Upper lobe of right lung (tissue), 1 donor: ENCODE results near the gene KBTBD12. TPM values are rescaled to one million over a fixed set of nuclear protein-coding genes. Genes with fewer than 3 reads are reported as not detected.

Experiments
- ATAC-seq: fragments of 200-7000 bp; cut with Tn5 transposase; one replicate; pipeline ENCODE4 v1.9.1; 2020; ENCODE audit warnings: mild to moderate bottlenecking, moderate library complexity
- DNase-seq: peaks from one replicate; pipeline ENCODE4 v3.0.0-alpha.2; 2020
- H3K27ac ChIP-seq: fragments of 200-600 bp; one replicate; pipeline ENCODE4 v1.8.0; 2022
- H3K27me3 ChIP-seq: fragments of 200-600 bp; one replicate; pipeline ENCODE4 v1.8.0; 2022; ENCODE audit warnings: mild to moderate bottlenecking
- H3K36me3 ChIP-seq: fragments of 200-600 bp; one replicate; pipeline ENCODE4 v1.8.0; 2022
- H3K4me1 ChIP-seq: fragments of 200-600 bp; one replicate; pipeline ENCODE4 v1.8.0; 2022
- H3K4me3 ChIP-seq: fragments of 200-600 bp; one replicate; pipeline ENCODE4 v1.8.0; 2022; ENCODE audit warnings: mild to moderate bottlenecking
- H3K9me3 ChIP-seq: fragments of 200-600 bp; one replicate; pipeline ENCODE4 v1.8.0; 2022
- CTCF ChIP-seq: fragments of 200-600 bp; IDR thresholded peaks from one replicate; pipeline ENCODE4 v1.8.0; 2022; ENCODE audit warnings: antibody characterized with exemption
- intact Hi-C: fragments of 100-400 bp; cut with DNase I; formaldehyde crosslinking; loops from one replicate; pipeline ENCODE4 v1.11.0; 2022
- total RNA-seq: library from RNA; stranded (reverse); fragmentation: NEBNext Ultra II Directional; extraction: Animal tissue kit (Norgen Biotek cat#: 25700); gene quantifications from one replicate; pipeline ENCODE4 v1.2.1, GENCODE V29; 2021
- donor health status: DM: no; HTN: yes; CAD: no; lungs with severe emphysema.

KBTBD12 gene
- total RNA-seq, 1 donor from 2014 or later, result 1.3 TPM

- Histone ChIP-seq H3K27me3 (no peaks in the 10 kb centered on the region), H3K9me3 (no peaks in the 10 kb centered on the region), H3K27ac (no peak overlapping the region), H3K36me3 (no peaks in the 10 kb centered on the region), H3K4me1 (no peaks in the 10 kb centered on the region), H3K4me3 (no peak overlapping the region)
- DNase-seq, result no peak
- intact Hi-C loops, result no loop called here
- ATAC-seq, result no peak
- TF ChIP-seq CTCF, result no peak
Measured at GRCh38 chr3:127959041-127959440, 44.0 kb downstream of the KBTBD12 start.

DNA sequence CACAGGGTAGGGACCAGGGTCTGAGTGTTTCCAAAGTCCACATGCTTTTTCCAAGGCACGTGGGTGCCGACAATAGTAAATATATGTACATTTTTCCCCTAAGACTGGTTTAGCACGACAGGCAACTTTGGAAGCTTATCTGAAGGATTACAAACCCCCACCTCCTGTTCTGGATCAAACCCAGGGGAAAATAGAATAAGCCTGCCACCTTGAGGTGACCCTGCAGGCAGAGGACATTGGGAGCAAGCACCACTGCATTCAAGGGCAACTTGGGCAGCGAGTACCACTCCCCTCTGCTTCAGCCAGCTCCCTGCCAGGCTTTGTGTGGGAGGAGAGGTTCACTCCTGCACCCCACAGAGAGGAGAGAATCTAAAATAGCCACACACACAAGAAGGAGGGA lies 44.8 kb downstream of the KBTBD12 start:
- peak; percentile 74 for ATAC-seq

GRCh38 chr3:127960421-127960965 lies 45.5 kb downstream of the KBTBD12 start:
- Histone ChIP-seq H3K27ac (no peak overlapping the region), H3K4me1 (no peaks in the 10 kb centered on the region), H3K4me3 (no peak overlapping the region), H3K36me3 (no peaks in the 10 kb centered on the region), H3K27me3 (no peaks in the 10 kb centered on the region), H3K9me3 (no peaks in the 10 kb centered on the region)
- intact Hi-C loops, result loop anchor here (10.0 kb wide), 1 partner anchor 296 kb away; no protein-coding TSS in a partner anchor
- ATAC-seq (no peak), DNase-seq (no peak)
- TF ChIP-seq CTCF, result no peak

More for the DNA sequence above, 44.8 kb downstream of the KBTBD12 start:
- intact Hi-C loops, result loop anchor here (10.0 kb wide), 1 partner anchor 295 kb away; no protein-coding TSS in a partner anchor
- DNase-seq, result no peak
- H3K9me3 ChIP-seq, result no peaks in the 10 kb centered on the region
- no peaks in the 10 kb centered on the region for H3K27me3 ChIP-seq
- TF ChIP-seq CTCF, result peak; percentile 46
- H3K4me3 ChIP-seq, result no peak overlapping the region
- H3K36me3 ChIP-seq, result no peaks in the 10 kb centered on the region
- no peak overlapping the region for H3K27ac ChIP-seq
- H3K4me1 ChIP-seq, result no peaks in the 10 kb centered on the region

GRCh38 chr3:127961124-127961523 lies 46.1 kb downstream of the KBTBD12 start:
- Histone ChIP-seq H3K4me1 (no peaks in the 10 kb centered on the region), H3K27me3 (no peaks in the 10 kb centered on the region), H3K9me3 (no peaks in the 10 kb centered on the region), H3K4me3 (no peak overlapping the region), H3K27ac (no peak overlapping the region), H3K36me3 (no peaks in the 10 kb centered on the region)
- ATAC-seq (no peak), DNase-seq (no peak)
- no peak for TF ChIP-seq CTCF
- intact Hi-C loops, result loop anchor here (10.0 kb wide), 1 partner anchor 296 kb away; no protein-coding TSS in a partner anchor

DNA sequence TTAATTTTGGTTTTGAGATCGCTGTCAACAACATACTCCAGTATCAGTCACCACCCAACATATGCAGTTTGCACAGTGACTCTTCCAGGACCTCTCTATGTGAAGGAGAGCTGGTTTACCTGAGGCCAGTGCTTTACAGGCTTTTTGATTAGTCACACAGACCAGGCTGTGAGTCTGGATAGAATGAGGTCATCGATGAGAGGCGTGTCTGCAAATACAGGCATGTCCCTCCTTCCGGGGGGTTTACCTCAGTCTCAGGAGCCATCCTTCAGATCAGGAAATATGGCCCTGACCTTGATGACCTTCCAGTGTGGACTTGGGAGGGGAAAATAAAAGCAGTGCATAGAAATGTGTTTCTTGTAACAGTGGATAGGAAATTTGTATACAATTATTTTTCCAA lies 46.9 kb downstream of the KBTBD12 start:
- no peaks in the 10 kb centered on the region for H3K36me3 ChIP-seq
- H3K4me3 ChIP-seq, result no peak overlapping the region
- TF ChIP-seq CTCF, result no peak
- ATAC-seq, result peak; percentile 60
- intact Hi-C loops, result loop anchor here (10.0 kb wide), 1 partner anchor 297 kb away; no protein-coding TSS in a partner anchor
- H3K4me1 ChIP-seq, result no peaks in the 10 kb centered on the region
- H3K9me3 ChIP-seq, result no peaks in the 10 kb centered on the region
- no peak for DNase-seq
- H3K27me3 ChIP-seq, result no peaks in the 10 kb centered on the region
- H3K27ac ChIP-seq, result no peak overlapping the region
